Measurements from ENCODE around the gene SRMS. TPM values are rescaled to one million over a fixed set of nuclear protein-coding genes. Genes with fewer than 3 reads are reported as not detected.

Gene SRMS
- total and polyA plus RNA-seq, 7 donors, result 0.19 to 2.4 TPM; not detected in 5

DNA sequence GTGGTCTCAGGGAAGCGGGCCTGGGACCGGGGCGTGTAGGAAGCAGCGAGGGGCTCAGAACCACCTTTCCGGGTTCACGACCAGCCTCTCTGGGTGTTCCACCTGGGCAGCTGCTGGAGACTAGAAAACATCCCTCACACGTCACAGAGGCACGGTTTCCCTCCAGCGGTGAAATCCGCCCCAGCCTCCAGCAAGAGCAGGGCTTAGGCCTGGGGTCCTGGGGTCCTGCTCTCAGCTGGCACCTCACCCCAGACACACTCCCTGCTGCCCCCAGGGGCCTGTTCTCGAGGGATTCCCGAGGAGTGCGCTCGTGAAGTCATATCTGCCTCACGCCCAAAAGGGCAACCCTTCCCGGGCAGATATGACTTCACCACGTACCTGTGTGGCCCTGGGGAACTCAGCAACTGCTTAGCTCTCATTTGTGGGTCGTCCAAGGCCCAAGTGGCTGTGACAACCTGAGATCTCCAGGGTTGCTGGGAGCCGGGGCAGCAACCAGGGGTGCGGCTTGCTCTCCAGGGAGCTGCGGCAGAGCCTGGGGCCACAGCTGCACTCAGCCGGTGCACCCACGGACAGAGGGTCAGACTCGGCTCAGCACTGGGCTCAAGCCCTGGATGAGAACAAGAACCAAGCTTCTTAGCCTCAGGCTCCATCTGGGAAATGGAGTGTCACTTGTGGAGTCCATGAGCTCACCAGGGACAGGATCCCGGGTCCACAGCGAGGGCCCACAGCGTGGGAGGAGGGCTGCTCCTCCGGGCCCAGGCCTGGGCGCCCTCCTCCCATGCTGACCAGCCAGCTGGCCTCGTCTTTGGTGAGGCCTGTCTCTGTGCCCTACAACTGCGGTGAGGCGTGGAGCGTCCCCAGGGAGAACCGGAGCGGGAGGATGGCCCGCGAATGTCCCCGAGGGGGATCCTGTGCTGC, 7.1 kb upstream of the SRMS start:
- TF ChIP-seq POLR2AphosphoS5 (IDR thresholded peaks at IDR 0.05), result no peak
- TF ChIP-seq, protein P1, sequence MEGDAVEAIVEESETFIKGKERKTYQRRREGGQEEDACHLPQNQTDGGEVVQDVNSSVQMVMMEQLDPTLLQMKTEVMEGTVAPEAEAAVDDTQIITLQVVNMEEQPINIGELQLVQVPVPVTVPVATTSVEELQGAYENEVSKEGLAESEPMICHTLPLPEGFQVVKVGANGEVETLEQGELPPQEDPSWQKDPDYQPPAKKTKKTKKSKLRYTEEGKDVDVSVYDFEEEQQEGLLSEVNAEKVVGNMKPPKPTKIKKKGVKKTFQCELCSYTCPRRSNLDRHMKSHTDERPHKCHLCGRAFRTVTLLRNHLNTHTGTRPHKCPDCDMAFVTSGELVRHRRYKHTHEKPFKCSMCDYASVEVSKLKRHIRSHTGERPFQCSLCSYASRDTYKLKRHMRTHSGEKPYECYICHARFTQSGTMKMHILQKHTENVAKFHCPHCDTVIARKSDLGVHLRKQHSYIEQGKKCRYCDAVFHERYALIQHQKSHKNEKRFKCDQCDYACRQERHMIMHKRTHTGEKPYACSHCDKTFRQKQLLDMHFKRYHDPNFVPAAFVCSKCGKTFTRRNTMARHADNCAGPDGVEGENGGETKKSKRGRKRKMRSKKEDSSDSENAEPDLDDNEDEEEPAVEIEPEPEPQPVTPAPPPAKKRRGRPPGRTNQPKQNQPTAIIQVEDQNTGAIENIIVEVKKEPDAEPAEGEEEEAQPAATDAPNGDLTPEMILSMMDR (IDR thresholded peaks at IDR 0.05), result no peak
- TF ChIP-seq POLR2A (IDR thresholded peaks at IDR 0.05), result no peak
- TF ChIP-seq EP300 (IDR thresholded peaks at IDR 0.05), result no peak
- H3K4me3 ChIP-seq, result peak overlapping the region in 3 of 4 donors; percentile 45 to 55 (median 47)
- H3K27ac ChIP-seq, result no peak overlapping the region
- peaks cover 0 to 12% (median 5%) of the 10 kb centered on the region in 4 donors for H3K36me3 ChIP-seq
- 60 to 66% methylated on average over 38 of the region's 38 CpGs for WGBS, 2 donors
- H3K27me3 ChIP-seq, result peaks cover 10 to 50% (median 34%) of the 10 kb centered on the region in 3 donors
- H3K9me3 ChIP-seq, result no peaks in the 10 kb centered on the region
- H3K4me1 ChIP-seq, result peaks cover 0 to 14% (median 11%) of the 10 kb centered on the region in 4 donors
- intact Hi-C loops (cut with DNase I), result no loop called here
- no peak for DNase-seq

DNA sequence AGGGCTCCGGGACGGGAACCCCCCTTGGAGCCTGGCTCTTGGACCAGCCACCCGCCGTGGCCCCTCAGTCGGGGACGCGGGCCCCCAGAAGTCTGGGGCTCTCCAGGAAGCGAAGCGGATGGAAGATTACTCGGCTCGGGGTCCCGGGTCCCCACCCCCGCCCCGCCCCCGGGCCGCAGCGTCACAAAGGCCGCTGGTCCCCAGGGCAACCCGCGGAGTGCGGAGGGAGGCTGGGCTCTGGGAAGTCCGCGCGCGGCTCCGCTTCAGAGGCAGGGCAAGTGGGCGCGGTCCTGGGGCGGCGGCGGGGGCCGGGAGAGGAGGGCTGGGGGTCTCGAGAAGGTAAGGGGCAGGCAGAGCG, 6.4 kb upstream of the SRMS start, which contains the start of gene FNDC11:
FNDC11 (plus strand) TSS at position 227 of the 358 bp plus-strand sequence. CDS start 1,505 bp downstream, outside the sequence.
- no peak for DNase-seq

DNA sequence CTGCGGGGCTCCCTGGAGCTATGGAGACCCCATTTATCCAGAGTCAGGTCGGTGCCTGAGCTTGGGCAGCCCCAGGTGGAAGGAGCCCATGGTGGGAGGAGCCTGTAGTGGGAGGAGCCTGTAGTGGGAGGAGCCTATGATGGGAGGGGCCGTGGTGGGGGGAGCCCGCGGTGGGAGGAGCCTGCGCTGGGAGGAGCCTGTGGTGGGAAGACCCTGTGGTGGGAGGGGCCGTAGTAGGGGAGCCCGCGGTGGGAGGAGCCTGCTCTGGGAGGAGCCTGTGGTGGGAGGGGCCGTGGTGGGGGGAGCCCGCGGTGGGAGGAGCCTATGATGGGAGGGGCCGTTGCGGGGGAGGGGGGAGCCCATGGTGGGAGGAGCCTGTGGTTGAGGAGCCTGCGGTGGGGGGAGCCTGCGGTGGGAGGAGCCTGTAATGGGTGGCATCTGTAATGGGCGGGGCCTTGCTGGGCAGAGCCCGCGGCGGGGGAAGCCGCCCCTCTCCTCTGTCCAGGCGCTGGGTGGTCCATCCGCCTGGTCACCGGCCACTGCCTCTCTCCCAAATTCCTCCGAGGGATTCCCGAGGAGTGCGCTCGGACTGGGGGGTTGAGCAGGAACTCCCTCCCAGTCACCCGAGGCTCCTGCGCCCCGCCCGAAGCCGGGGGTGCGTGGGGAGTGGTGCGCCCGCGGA, 5.8 kb upstream of the SRMS start:
- H3K27me3 ChIP-seq, result peaks cover 10 to 57% (median 45%) of the 10 kb centered on the region in 3 donors
- intact Hi-C loops (cut with DNase I), result no loop called here
- TF ChIP-seq, protein P1 (IDR thresholded peaks at IDR 0.05), result no peak
- no peak for TF ChIP-seq EP300 (IDR thresholded peaks at IDR 0.05)
- TF ChIP-seq POLR2AphosphoS5 (IDR thresholded peaks at IDR 0.05), result no peak
- no peak for TF ChIP-seq POLR2A (IDR thresholded peaks at IDR 0.05)

More for the DNA sequence above, 6.4 kb upstream of the SRMS start, which contains the start of gene FNDC11:
- H3K4me3 ChIP-seq, result peak within 1 kb of the TSS; percentile 31 to 55 (median 46)
- peak within 1 kb of the TSS in 1 of 4 donors; percentile 34 for H3K27ac ChIP-seq
- 1 to 2% methylated on average over 34 of the region's 34 CpGs for WGBS, 2 donors
- H3K4me1 ChIP-seq, result peaks cover 0 to 14% (median 11%) of the 10 kb centered on the region in 4 donors
- intact Hi-C loops (cut with DNase I), result no loop called here
- H3K9me3 ChIP-seq, result no peaks in the 10 kb centered on the region
- peaks cover 10 to 53% (median 39%) of the 10 kb centered on the region in 3 donors for H3K27me3 ChIP-seq
- H3K36me3 ChIP-seq, result peaks cover 0 to 9% (median 4%) of the 10 kb centered on the region in 4 donors
- TF ChIP-seq POLR2AphosphoS5 (IDR thresholded peaks at IDR 0.05), result no peak
- TF ChIP-seq, protein P1 (IDR thresholded peaks at IDR 0.05), result no peak
- no peak for TF ChIP-seq POLR2A (IDR thresholded peaks at IDR 0.05)
- TF ChIP-seq EP300 (IDR thresholded peaks at IDR 0.05), result no peak

DNA sequence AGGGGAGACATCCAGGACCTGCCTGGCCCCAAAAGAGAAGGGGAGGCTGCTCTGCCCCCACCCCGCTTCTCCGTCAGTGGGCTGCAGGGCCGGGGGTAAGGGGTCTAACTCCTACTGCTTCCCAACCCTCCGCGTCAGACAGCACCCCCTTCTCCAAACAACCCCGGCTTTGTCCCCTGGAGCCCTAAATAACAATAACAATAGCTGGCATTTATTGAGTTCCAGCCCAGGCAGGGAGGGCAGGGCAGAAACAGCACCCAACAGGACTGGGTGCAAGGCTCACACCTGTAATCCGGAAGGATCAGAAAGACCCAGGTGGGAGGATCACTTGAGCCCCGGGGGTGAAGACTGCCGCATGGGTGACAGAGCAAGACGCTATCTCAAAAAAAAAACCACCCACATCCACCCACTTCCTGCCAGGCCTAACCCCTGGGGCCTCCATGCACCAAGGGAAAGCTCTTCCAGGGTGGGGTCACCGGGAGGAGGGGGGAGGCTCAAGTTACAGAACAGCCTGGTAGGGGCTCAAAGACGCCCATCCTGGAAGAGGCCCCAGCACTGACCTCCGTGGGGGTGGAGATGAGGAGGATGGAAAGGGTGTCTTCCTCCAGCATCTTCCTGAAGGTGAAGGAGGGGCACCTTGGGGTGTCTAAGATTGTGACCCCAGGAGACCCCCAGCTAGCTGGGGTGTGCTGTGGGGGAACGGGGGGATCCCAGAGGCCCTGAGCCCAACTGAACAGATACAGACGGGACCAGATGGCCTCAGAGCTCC, 5.1 kb upstream of the SRMS start:
- Histone ChIP-seq H3K27ac (no peak overlapping the region), H3K27me3 (peaks cover 10 to 64% (median 52%) of the 10 kb centered on the region in 3 donors), H3K36me3 (no peaks in the 10 kb centered on the region), H3K4me3 (no peak overlapping the region), H3K4me1 (peaks cover 0 to 14% (median 11%) of the 10 kb centered on the region in 4 donors), H3K9me3 (no peaks in the 10 kb centered on the region)
- intact Hi-C loops (cut with DNase I), result no loop called here
- 31 to 38% methylated on average over 15 of the region's 15 CpGs for WGBS, 2 donors
- no peak for DNase-seq
- TF ChIP-seq POLR2A (IDR thresholded peaks at IDR 0.05) (no peak), POLR2AphosphoS5 (IDR thresholded peaks at IDR 0.05) (no peak), EP300 (IDR thresholded peaks at IDR 0.05) (no peak)
- TF ChIP-seq, protein P1 (IDR thresholded peaks at IDR 0.05), result no peak

More for the DNA sequence above, 5.8 kb upstream of the SRMS start:
- 2 to 3% methylated on average over 37 of the region's 37 CpGs for WGBS, 2 donors
- peak; percentile 91 for DNase-seq
- Histone ChIP-seq H3K4me3 (peak overlapping the region; percentile 31 to 55 (median 46)), H3K4me1 (peaks cover 0 to 14% (median 11%) of the 10 kb centered on the region in 4 donors), H3K36me3 (peaks cover 0 to 4% (median under 1%) of the 10 kb centered on the region in 4 donors), H3K27ac (peak overlapping the region in 1 of 4 donors; percentile 34), H3K9me3 (no peaks in the 10 kb centered on the region)
